Measurements from ENCODE around the gene GABRB1. TPM values are rescaled to one million over a fixed set of nuclear protein-coding genes. Genes with fewer than 3 reads are reported as not detected.

GABRB1 gene
- total RNA-seq, 1 donor from 2014 or later: 0.55 TPM

GRCh38 chr4:47118192-47118929 is 87.0 kb downstream of the GABRB1 start:
- no peak for DNase-seq (ENCODE audit: low spot score)

- no peak for DNase-seq (ENCODE audit: low spot score)
Observed at GRCh38 chr4:47120783-47121182, 89.4 kb downstream of the GABRB1 start.

GRCh38 chr4:47122592-47123291 is 91.4 kb downstream of the GABRB1 start:
- peak; percentile 38 for DNase-seq (ENCODE audit: low spot score)

GRCh38 chr4:47128991-47129390 is 97.6 kb downstream of the GABRB1 start:
- DNase-seq (ENCODE audit: low spot score): no peak

- DNase-seq (ENCODE audit: low spot score): no peak
Observed at GRCh38 chr4:47135210-47135609, 103.8 kb downstream of the GABRB1 start.

- DNase-seq (ENCODE audit: low spot score): no peak
Observed at GRCh38 chr4:47143261-47143660, 111.9 kb downstream of the GABRB1 start.

- no peak for DNase-seq (ENCODE audit: low spot score)
Observed at GRCh38 chr4:47145630-47146029, 114.3 kb downstream of the GABRB1 start.

- DNase-seq (ENCODE audit: low spot score): no peak
Observed at GRCh38 chr4:47154816-47155370, 123.5 kb downstream of the GABRB1 start.

GRCh38 chr4:47155919-47156318 is 124.6 kb downstream of the GABRB1 start:
- DNase-seq (ENCODE audit: low spot score): no peak

GRCh38 chr4:47160095-47160494 is 128.7 kb downstream of the GABRB1 start:
- no peak for DNase-seq (ENCODE audit: low spot score)

- DNase-seq (ENCODE audit: low spot score): no peak
Observed at GRCh38 chr4:47167081-47168035, 136.0 kb downstream of the GABRB1 start.

GRCh38 chr4:47184083-47184482 is 152.7 kb downstream of the GABRB1 start:
- DNase-seq (ENCODE audit: low spot score): no peak

- no peak for DNase-seq (ENCODE audit: low spot score)
Observed at GRCh38 chr4:47185761-47186160, 154.4 kb downstream of the GABRB1 start.

- no peak for DNase-seq (ENCODE audit: low spot score)
Observed at GRCh38 chr4:47187608-47188007, 156.2 kb downstream of the GABRB1 start.

- DNase-seq (ENCODE audit: low spot score): no peak
Observed at GRCh38 chr4:47193179-47193578, 161.8 kb downstream of the GABRB1 start.

GRCh38 chr4:47194036-47194737 is 162.8 kb downstream of the GABRB1 start:
- DNase-seq (ENCODE audit: low spot score): no peak

GRCh38 chr4:47195706-47196105 is 164.3 kb downstream of the GABRB1 start:
- DNase-seq (ENCODE audit: low spot score): no peak

- no peak for DNase-seq (ENCODE audit: low spot score)
Observed at GRCh38 chr4:47198791-47199190, 167.4 kb downstream of the GABRB1 start.

GRCh38 chr4:47203593-47203992 is 172.2 kb downstream of the GABRB1 start:
- no peak for DNase-seq (ENCODE audit: low spot score)

- no peak for DNase-seq (ENCODE audit: low spot score)
Observed at GRCh38 chr4:47207555-47207954, 176.2 kb downstream of the GABRB1 start.

- DNase-seq (ENCODE audit: low spot score): no peak
Observed at GRCh38 chr4:47209833-47210232, 178.5 kb downstream of the GABRB1 start.
